ENCODE results near the gene RNF19B. TPM values are rescaled to one million over a fixed set of nuclear protein-coding genes. Genes with fewer than 3 reads are reported as not detected.

Gene RNF19B
- polyA plus RNA-seq, 2 of the 4 experiments (the other 2 are of a cell fraction) = 9.9 to 22.6 TPM

DNA sequence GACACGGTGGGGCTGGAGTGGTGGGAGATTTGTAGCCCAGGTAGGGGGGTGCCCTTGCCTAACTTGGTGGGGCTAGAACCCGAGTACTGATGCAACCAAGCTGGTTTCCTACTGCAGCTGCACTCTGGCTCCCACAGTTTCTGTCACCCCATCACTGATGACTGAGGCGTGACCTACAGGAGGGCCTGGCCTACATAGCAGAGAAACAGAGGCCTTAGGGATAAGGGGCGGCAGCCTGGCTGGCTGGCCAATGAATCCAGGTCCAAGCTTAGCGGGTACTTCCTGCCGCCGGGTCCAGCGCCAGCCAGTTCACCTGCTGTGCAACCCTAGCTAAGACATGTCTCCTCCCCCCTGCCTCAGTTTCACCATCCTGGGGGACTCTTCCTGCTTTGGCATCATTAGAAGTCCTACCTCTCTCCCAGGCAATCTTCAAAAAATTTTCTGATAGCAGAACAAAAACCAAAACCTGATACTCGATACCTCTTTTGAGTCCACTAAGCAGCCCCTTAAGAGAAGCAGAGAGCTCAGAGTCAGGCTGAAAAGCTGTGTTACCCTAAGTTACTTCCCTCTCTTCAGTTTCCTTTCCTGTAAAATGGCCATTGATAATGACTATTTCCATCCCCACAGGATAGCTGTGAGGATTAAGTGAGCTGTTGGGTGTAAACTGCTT lies 27.3 kb upstream of the RNF19B start:
- peak overlapping the region; percentile 75 to 89 for H3K27ac ChIP-seq
- FAIRE-seq (no peak), DNase-seq (ENCODE audit: low read depth in 1 of 2, low spot score in 1 of 2) (no peak), ATAC-seq (peak; percentile 8 to 16; a peak in 4 of 6 replicates)
- H3K9me3 ChIP-seq = no peaks in the 10 kb centered on the region
- H3K4me2 ChIP-seq = peak overlapping the region; percentile 68
- H3K4me3 ChIP-seq = no peak overlapping the region
- ChIA-PET CTCF (interaction anchor here (0.5 to 3.4 kb wide), 4 partner anchors 9 to 441 kb away, joined by 4 to 24 read pairs (median 7); no protein-coding TSS in a partner anchor), POLR2A (interaction anchor here (0.9 to 3.2 kb wide), 7 partner anchors 11 to 59 kb away, joined by 3 to 41 read pairs (median 4); partner anchors contain the start of gene RNF19B)
- TF ChIP-seq RARB (CRISPR knock-in tag; IDR thresholded peaks at IDR 0.05) (no peak), ZNF302 (CRISPR knock-in tag; IDR thresholded peaks at IDR 0.05) (no peak), NPAS2 (CRISPR knock-in tag; IDR thresholded peaks at IDR 0.05; ENCODE audit: borderline replicate concordance) (no peak), PHF8 (IDR thresholded peaks at IDR 0.05; ENCODE audit: borderline replicate concordance, low read depth) (no peak), FOSL2 (IDR thresholded peaks at IDR 0.05) (no peak), FOSL2 (CRISPR knock-in tag; IDR thresholded peaks at IDR 0.05) (no peak), EP300 (IDR thresholded peaks at IDR 0.05) (no peak), CHD4 (IDR thresholded peaks at IDR 0.05; ENCODE audit: borderline replicate concordance) (no peak), SREBF2 (IDR thresholded peaks at IDR 0.05) (no peak), CBX2 (IDR thresholded peaks at IDR 0.05; ENCODE audit: borderline replicate concordance, low read depth) (no peak), HOXA7 (CRISPR knock-in tag; IDR thresholded peaks at IDR 0.05) (no peak), ESRRA (IDR thresholded peaks at IDR 0.05; ENCODE audit: borderline replicate concordance, low read length) (no peak), SMC3 (IDR thresholded peaks at IDR 0.05) (no peak), BHLHE40 (IDR thresholded peaks at IDR 0.05; ENCODE audit: low read depth, low read length) (no peak), EHMT2 (IDR thresholded peaks at IDR 0.05; ENCODE audit: low read depth) (no peak)
- WGBS (ENCODE audit: missing lambda C conversion rate) = 64% methylated on average over 8 of the region's 9 CpGs
- peaks cover 50% of the 10 kb centered on the region for H3K4me1 ChIP-seq

- ChIA-PET POLR2A (interaction anchor here (2.2 to 3.2 kb wide), 2 partner anchors 10 to 27 kb away, joined by 9 to 41 read pairs; partner anchors contain the start of gene RNF19B), CTCF (interaction anchor here (3.4 kb wide), 1 partner anchor 17 kb away, joined by 24 read pairs; no protein-coding TSS in a partner anchor)
- peak overlapping the region; percentile 75 to 89 for H3K27ac ChIP-seq
- TF ChIP-seq FOSL2 (IDR thresholded peaks at IDR 0.05) = no peak
- TF ChIP-seq FOSL2 (CRISPR knock-in tag; IDR thresholded peaks at IDR 0.05) = peak; percentile 28; the same call in 1 of the 2 replicates
- TF ChIP-seq BCL3 (IDR thresholded peaks at IDR 0.05) = no peak
- H3K9me3 ChIP-seq = no peaks in the 10 kb centered on the region
- WGBS (ENCODE audit: missing lambda C conversion rate) = 5% methylated on average over 3 of the region's 5 CpGs
- FAIRE-seq = no peak
- DNase-seq (ENCODE audit: low read depth in 1 of 2, low spot score in 1 of 2) = peak; percentile 38 to 40
- peak overlapping the region; percentile 68 for H3K4me2 ChIP-seq
- peak; percentile 48 to 58 for ATAC-seq
- H3K4me3 ChIP-seq = no peak overlapping the region
- H3K4me1 ChIP-seq = peaks cover 50% of the 10 kb centered on the region
These were observed 26.8 kb upstream of the RNF19B start for GRCh38 chr1:32991386-32991785.

DNA sequence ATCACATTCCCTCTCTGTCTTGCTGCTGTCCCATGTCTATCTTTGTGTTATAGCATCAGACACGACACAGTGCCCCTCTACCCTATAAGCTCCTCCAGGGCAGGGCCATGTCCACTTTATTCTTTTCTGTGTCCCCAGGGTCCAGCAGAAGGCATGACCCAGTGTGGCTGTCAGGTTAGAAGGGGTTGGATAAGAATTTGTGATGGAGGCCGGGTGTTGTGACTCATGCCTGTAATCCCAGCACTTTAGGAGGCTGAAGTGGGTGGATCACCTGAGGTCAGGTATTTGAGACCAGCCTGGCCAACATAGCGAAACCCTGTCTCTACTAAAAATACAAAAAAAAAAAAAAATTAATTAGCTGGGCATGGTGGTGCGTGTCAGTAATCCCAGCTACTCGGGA lies 26.3 kb upstream of the RNF19B start:
- ChIA-PET CTCF (interaction anchor here (1.1 to 3.4 kb wide), 2 partner anchors 16 to 17 kb away, joined by 3 to 24 read pairs; no protein-coding TSS in a partner anchor), POLR2A (no interaction called here)
- no peaks in the 10 kb centered on the region for H3K9me3 ChIP-seq
- 83% methylated on average over 4 of the region's 5 CpGs for WGBS (ENCODE audit: missing lambda C conversion rate)
- FAIRE-seq = no peak
- H3K4me2 ChIP-seq = peak overlapping the region; percentile 68
- no peak for ATAC-seq
- H3K4me1 ChIP-seq = peaks cover 50% of the 10 kb centered on the region
- peak overlapping the region; percentile 75 to 89 for H3K27ac ChIP-seq
- DNase-seq (ENCODE audit: low read depth in 1 of 2, low spot score in 1 of 2) = no peak
- TF ChIP-seq SREBF2 (IDR thresholded peaks at IDR 0.05) = no peak
- no peak for TF ChIP-seq ZC3H11A (IDR thresholded peaks at IDR 0.05)
- no peak for TF ChIP-seq EHF (CRISPR knock-in tag; IDR thresholded peaks at IDR 0.05)
- TF ChIP-seq JUN (IDR thresholded peaks at IDR 0.05) = no peak
- TF ChIP-seq FOSB (CRISPR knock-in tag; IDR thresholded peaks at IDR 0.05) = no peak
- no peak for TF ChIP-seq ZSCAN20 (CRISPR knock-in tag; IDR thresholded peaks at IDR 0.05)
- TF ChIP-seq NR3C1 (IDR thresholded peaks at IDR 0.05) = no peak
- no peak for TF ChIP-seq REST (IDR thresholded peaks at IDR 0.05)
- TF ChIP-seq CHD4 (IDR thresholded peaks at IDR 0.05; ENCODE audit: borderline replicate concordance) = no peak
- no peak overlapping the region for H3K4me3 ChIP-seq
